ENCODE results near the gene SAFB. TPM values are rescaled to one million over a fixed set of nuclear protein-coding genes. Genes with fewer than 3 reads are reported as not detected.

Gene SAFB
- total RNA-seq, 1 donor from 2014 or later = 139 TPM

DNA sequence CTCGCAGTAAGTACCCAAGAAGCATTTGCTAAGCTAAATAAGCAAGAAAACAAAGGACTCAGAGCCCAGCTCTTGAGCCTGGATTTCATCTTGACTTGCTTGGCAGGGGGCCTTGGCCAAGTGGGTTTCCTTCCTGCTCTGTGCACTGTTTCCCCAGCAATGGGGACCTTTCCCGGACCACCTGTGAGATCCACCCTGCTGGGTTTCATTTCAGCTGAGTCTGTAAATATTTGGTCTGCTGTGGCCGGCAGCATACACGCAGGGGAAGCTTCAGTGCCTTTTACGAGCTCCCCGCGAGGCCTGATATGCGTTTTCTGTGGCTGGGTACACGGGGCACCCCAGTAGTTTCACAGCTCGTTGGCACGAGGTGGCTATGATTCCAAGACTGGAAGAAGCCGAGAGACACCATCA is 42.7 kb upstream of the SAFB start:
- Mint-ChIP-seq H3K4me3 (no peak overlapping the region), H3K4me1 (peaks cover 4% of the 10 kb centered on the region), H3K9me3 (no peaks in the 10 kb centered on the region), H3K27me3 (ENCODE audit: low read depth) (no peaks in the 10 kb centered on the region), H3K27ac (no peak overlapping the region), H3K36me3 (no peaks in the 10 kb centered on the region)
- TF ChIP-seq, protein P1, sequence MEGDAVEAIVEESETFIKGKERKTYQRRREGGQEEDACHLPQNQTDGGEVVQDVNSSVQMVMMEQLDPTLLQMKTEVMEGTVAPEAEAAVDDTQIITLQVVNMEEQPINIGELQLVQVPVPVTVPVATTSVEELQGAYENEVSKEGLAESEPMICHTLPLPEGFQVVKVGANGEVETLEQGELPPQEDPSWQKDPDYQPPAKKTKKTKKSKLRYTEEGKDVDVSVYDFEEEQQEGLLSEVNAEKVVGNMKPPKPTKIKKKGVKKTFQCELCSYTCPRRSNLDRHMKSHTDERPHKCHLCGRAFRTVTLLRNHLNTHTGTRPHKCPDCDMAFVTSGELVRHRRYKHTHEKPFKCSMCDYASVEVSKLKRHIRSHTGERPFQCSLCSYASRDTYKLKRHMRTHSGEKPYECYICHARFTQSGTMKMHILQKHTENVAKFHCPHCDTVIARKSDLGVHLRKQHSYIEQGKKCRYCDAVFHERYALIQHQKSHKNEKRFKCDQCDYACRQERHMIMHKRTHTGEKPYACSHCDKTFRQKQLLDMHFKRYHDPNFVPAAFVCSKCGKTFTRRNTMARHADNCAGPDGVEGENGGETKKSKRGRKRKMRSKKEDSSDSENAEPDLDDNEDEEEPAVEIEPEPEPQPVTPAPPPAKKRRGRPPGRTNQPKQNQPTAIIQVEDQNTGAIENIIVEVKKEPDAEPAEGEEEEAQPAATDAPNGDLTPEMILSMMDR (IDR thresholded peaks at IDR 0.05; ENCODE audit: unreplicated experiment) = no peak
- no peak for DNase-seq (ENCODE audit: low spot score in 2 of 2, unreplicated experiment in 2 of 2)

DNA sequence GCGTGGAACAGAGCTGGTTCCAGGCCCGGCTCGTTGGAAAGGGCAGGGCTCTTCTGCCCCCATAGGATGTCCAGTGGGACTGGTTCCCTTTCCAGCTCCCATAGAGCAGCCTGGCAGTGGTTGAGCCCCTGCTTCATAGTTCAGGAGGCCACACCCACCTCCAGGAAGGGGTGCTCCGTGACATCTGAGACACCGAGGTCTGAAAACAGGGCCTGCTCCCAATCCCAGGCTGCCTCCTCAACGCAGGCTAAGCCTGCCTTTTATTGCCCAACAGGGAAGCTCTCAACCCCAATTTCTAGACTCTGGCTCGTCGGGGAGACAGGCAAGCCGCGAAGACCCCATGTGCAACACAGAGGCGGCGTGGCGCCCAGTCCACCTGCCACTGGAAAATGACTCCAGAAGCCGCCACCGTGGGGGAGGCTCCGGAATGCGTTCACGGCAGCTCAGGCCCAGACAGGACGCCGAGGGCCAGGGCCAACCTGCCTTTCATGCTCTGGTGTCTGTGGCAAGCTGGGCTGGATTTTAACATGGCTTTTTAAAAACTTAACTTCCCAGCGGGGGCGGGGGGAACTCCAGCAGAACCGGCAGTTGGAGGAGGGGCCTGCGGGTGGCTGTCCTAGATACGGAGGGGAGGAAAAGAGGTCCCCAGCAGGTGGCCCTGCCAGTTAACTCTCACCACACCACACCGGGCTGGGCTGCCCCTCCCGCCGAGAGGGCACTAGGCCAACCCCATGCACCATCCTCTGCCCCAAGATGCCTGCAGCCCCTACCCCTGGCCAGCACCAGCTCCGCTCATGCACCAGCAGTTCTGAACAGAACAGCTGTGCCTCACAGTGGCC is 37.2 kb upstream of the SAFB start:
- peak in 1 of 2 experiments; percentile 68 for DNase-seq (ENCODE audit: low spot score in 2 of 2, unreplicated experiment in 2 of 2)
- TF ChIP-seq, protein P1 (IDR thresholded peaks at IDR 0.05; ENCODE audit: unreplicated experiment) = no peak
- Mint-ChIP-seq H3K27me3 (ENCODE audit: low read depth) (no peaks in the 10 kb centered on the region), H3K27ac (peak overlapping the region; percentile 92), H3K36me3 (peaks cover 16% of the 10 kb centered on the region), H3K9me3 (no peaks in the 10 kb centered on the region), H3K4me1 (peaks cover 9% of the 10 kb centered on the region), H3K4me3 (no peak overlapping the region)

DNA sequence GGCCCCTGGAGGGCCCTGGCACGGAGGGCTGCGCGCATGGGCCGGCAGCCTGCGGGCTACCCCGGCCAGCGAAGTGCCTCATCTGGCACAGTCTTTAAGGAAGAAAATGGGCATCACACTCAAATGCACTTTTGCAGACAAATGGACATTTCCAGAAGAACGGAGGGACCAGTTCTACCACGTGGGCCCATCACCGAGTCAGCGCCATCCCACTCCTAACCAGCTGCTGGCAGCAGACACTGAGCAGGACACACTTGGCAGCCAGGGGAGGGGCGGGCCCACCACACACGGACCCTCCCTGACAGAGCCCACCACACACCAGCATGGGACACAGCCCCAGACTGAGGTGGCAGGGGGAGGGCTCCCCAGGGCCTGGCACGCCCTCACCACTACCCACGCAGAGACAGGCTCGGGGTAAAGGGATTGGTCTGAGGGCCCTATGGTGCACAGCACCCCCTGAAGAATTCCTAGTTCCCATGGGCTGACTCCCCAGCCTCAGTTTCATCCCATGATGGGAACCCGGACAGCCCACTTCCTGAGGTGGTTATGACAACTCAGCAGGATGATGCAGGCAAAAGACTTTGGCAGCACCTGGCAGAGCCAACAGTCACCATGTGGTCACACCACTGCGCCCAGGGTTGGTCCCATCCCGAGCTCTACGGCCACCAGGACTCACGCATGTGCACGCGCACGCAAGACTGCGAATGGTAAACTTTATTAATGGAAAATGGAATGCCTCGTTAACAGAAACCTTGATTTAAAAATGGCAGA is 36.4 kb upstream of the SAFB start:
- TF ChIP-seq, protein P1 (IDR thresholded peaks at IDR 0.05; ENCODE audit: unreplicated experiment) = no peak
- no peak for DNase-seq (ENCODE audit: low spot score in 2 of 2, unreplicated experiment in 2 of 2)
- Mint-ChIP-seq H3K27me3 (ENCODE audit: low read depth) (no peaks in the 10 kb centered on the region), H3K36me3 (peaks cover 19% of the 10 kb centered on the region), H3K9me3 (no peaks in the 10 kb centered on the region), H3K4me1 (peaks cover 9% of the 10 kb centered on the region), H3K4me3 (no peak overlapping the region), H3K27ac (peak overlapping the region; percentile 47)

DNA sequence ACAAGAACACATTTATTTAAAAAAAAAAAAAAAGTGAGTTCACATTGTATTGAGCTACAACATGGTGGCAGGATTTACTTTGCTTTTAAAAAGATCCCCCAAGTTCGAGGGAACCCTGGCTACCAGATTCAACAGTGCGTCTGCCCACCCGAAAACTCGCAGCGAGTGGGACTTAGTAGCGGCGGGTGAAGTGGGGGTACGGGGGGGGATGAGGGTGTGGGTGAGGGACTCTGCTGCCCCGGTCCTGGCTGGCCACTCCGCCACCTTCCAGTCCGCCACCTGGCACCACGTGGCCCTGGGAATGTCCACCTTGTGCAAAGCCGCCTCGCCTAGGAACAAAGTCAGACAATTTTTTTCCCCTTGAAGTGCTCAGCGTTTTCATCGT is 35.8 kb upstream of the SAFB start:
- DNase-seq (ENCODE audit: low spot score in 2 of 2, unreplicated experiment in 2 of 2) = no peak
- Mint-ChIP-seq H3K27me3 (ENCODE audit: low read depth) (no peaks in the 10 kb centered on the region), H3K4me1 (peaks cover 9% of the 10 kb centered on the region), H3K27ac (no peak overlapping the region), H3K36me3 (peaks cover 23% of the 10 kb centered on the region), H3K4me3 (no peak overlapping the region), H3K9me3 (no peaks in the 10 kb centered on the region)
- TF ChIP-seq, protein P1 (IDR thresholded peaks at IDR 0.05; ENCODE audit: unreplicated experiment) = no peak

DNA sequence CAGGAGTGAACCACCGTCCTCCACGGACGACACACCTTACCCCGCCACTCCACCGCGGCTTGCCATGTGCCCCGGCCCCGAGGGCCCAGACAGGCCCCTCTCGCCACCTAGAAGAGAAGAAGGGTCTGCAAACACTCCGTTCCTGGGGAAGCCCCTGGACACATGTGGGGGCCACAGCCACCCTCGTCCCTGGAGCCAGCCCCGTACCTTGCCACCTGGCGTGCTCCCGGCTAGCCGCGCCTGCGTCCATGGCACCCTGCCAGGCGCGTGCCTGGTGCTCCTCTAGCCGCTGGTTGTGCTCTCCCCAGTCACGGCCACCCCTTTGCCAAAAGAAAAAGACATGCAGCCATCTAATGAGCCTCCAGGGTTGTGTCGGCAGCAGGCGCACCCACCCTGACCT is 35.2 kb upstream of the SAFB start:
- Mint-ChIP-seq H3K27me3 (ENCODE audit: low read depth) (no peaks in the 10 kb centered on the region), H3K27ac (no peak overlapping the region), H3K4me1 (peaks cover 9% of the 10 kb centered on the region), H3K36me3 (peaks cover 27% of the 10 kb centered on the region), H3K4me3 (no peak overlapping the region), H3K9me3 (no peaks in the 10 kb centered on the region)
- no peak for DNase-seq (ENCODE audit: low spot score in 2 of 2, unreplicated experiment in 2 of 2)
- TF ChIP-seq, protein P1 (IDR thresholded peaks at IDR 0.05; ENCODE audit: unreplicated experiment) = no peak
